A673 (cell line): Measurements from ENCODE around the gene HES1. TPM values are rescaled to one million over a fixed set of nuclear protein-coding genes. Genes with fewer than 3 reads are reported as not detected.

Experiments used
- BruUV-seq: library from RNA; stranded (reverse); fragments of 400-500 nt; replicated peaks from 2 replicates; lab custom pipeline; 2021; lab: Mats Ljungman, UMichigan
- CTCF ChIA-PET: fragments of 300-600 bp; sonication (Branson Sonifier 250); formaldehyde crosslinking; loops from one replicate; lab custom pipeline; 2022; ENCODE audit warnings: antibody characterized with exemption; lab: Charles Lee
- POLR2A ChIA-PET: fragments of 300-600 bp; sonication (Branson Sonifier 250); formaldehyde crosslinking; loops from one replicate; lab custom pipeline; 2022; ENCODE audit warnings: antibody characterized with exemption; ENCODE audit not compliant: low non-redundant PET; lab: Charles Lee
- DNase-seq: peaks from one replicate; pipeline ENCODE4 v3.0.0-alpha.2; 2015; ENCODE audit warnings: low spot score
- H3K27ac ChIP-seq: fragments of 200-600 bp; sonication (generic); 2 replicates; pipeline ENCODE4 v1.5.1; 2016; ENCODE audit warnings: mixed run types, low read depth, mild to moderate bottlenecking, mixed read lengths, antibody characterized with exemption, low read length; ENCODE audit not compliant: poor library complexity, severe bottlenecking
- H3K27me3 ChIP-seq: fragments of 200-600 bp; sonication (generic); replicated peaks from 2 replicates; pipeline ENCODE4 v1.6.1; 2017; ENCODE audit warnings: mixed run types, low read depth, mild to moderate bottlenecking, mixed read lengths, antibody characterized with exemption, low read length; ENCODE audit not compliant: insufficient read depth, poor library complexity
- H3K36me3 ChIP-seq: fragments of 200-600 bp; sonication (generic); 2 replicates; pipeline ENCODE4 v1.6.1; 2016; ENCODE audit warnings: mixed run types, mild to moderate bottlenecking, mixed read lengths, antibody characterized with exemption, low read length; ENCODE audit not compliant: insufficient read depth, poor library complexity, severe bottlenecking
- H3K4me1 ChIP-seq: fragments of 200-600 bp; sonication (generic); 2 replicates; pipeline ENCODE4 v1.6.1; 2017; ENCODE audit warnings: mixed run types, mild to moderate bottlenecking, mixed read lengths, antibody characterized with exemption, low read length; ENCODE audit not compliant: insufficient read depth, poor library complexity, severe bottlenecking
- H3K4me3 ChIP-seq: fragments of 200-600 bp; sonication (generic); 2 replicates; pipeline ENCODE4 v1.5.1; 2016; ENCODE audit warnings: low read depth, mixed run types, mild to moderate bottlenecking, mixed read lengths, low read length; ENCODE audit not compliant: poor library complexity, severe bottlenecking
- H3K9me3 ChIP-seq: fragments of 200-600 bp; sonication (generic); 2 replicates; pipeline ENCODE4 v1.6.1; 2016; ENCODE audit warnings: mixed run types, low read depth, mild to moderate bottlenecking, mixed read lengths, antibody characterized with exemption, low read length; ENCODE audit not compliant: poor library complexity, severe bottlenecking
- EZH2 ChIP-seq: fragments of 200-600 bp; sonication (generic); IDR thresholded peaks from 2 replicates; pipeline ENCODE4 v1.6.1; 2017; ENCODE audit warnings: borderline replicate concordance, low read depth, mild to moderate bottlenecking, mixed read lengths, antibody characterized with exemption, low read length; ENCODE audit not compliant: poor library complexity, severe bottlenecking
- intact Hi-C: fragments of 100-400 bp; cut with micrococcal nuclease; formaldehyde crosslinking; loops from one replicate; pipeline ENCODE4 v1.10.0; 2022; ENCODE audit not compliant: unreplicated experiment
- total RNA-seq: library from RNA; stranded (reverse); gene quantifications from 2 replicates; pipeline ENCODE4 v1.2.3, GENCODE V29; 2021
- TF ChIP-seq, protein P1 (sequence below): fragments of 300-800, 200-600 bp; sonication (generic); conservative IDR thresholded peaks from 2 replicates; pipeline ENCODE4 v1.5.1; 2017; ENCODE audit warnings: low read depth, mild to moderate bottlenecking, antibody characterized with exemption, low read length, moderate library complexity, mixed read lengths

Gene HES1
- total RNA-seq, 1 experiment from 2014 or later, result 136 TPM

DNA sequence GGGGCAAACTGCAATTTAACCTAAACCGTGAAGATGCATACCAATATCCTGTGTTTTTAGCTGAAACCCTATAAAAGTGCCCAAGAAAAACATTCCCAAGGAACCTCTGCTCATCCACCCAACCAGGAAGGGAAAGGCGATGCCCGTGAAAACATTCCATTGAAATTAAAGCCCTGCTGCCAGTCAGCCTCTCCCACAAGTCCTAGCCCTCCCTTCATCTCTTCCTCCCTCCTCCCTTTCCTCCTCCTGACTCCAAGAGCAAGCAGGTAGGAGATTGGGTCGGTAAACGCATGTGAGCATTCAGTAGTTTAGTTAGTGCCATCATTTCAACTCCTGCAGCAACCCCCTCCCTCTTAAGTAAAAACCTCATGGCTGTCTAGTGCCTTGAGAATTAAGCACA, 27.7 kb downstream of the HES1 start:
- no TSS peak for BruUV-seq
- H3K4me1 ChIP-seq, result peaks cover 22% of the 10 kb centered on the region
- no peak overlapping the region for H3K27ac ChIP-seq
- no peaks in the 10 kb centered on the region for H3K36me3 ChIP-seq
- intact Hi-C loops, result no loop called here
- CTCF ChIA-PET, result no interaction called here
- H3K27me3 ChIP-seq, result no peaks in the 10 kb centered on the region
- TF ChIP-seq EZH2, result no peak
- TF ChIP-seq, protein P1, sequence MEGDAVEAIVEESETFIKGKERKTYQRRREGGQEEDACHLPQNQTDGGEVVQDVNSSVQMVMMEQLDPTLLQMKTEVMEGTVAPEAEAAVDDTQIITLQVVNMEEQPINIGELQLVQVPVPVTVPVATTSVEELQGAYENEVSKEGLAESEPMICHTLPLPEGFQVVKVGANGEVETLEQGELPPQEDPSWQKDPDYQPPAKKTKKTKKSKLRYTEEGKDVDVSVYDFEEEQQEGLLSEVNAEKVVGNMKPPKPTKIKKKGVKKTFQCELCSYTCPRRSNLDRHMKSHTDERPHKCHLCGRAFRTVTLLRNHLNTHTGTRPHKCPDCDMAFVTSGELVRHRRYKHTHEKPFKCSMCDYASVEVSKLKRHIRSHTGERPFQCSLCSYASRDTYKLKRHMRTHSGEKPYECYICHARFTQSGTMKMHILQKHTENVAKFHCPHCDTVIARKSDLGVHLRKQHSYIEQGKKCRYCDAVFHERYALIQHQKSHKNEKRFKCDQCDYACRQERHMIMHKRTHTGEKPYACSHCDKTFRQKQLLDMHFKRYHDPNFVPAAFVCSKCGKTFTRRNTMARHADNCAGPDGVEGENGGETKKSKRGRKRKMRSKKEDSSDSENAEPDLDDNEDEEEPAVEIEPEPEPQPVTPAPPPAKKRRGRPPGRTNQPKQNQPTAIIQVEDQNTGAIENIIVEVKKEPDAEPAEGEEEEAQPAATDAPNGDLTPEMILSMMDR, result no peak
- no peaks in the 10 kb centered on the region for H3K9me3 ChIP-seq
- H3K4me3 ChIP-seq, result no peak overlapping the region
- DNase-seq, result no peak
- POLR2A ChIA-PET, result no interaction called here

DNA sequence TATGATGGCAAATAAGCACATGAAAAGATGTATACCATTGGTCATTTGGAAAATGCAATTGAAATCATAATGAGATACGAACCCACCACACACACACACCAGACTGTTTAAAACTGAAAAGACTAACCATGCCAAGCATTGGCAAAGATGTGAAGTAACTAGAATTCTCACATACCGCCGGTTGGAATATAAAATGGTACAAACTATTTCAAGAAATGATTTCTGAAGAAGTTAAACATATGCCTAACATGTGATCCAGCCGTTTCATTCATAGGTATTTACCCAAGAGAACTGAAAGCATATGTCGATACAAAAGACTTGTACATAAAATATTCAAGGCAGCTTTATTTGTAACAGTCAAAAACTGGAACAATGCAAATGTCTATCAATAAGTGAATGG, 28.9 kb downstream of the HES1 start:
- ChIA-PET POLR2A (no interaction called here), CTCF (no interaction called here)
- no peak overlapping the region for H3K4me3 ChIP-seq
- no peaks in the 10 kb centered on the region for H3K9me3 ChIP-seq
- no peaks in the 10 kb centered on the region for H3K27me3 ChIP-seq
- H3K27ac ChIP-seq, result no peak overlapping the region
- no peaks in the 10 kb centered on the region for H3K36me3 ChIP-seq
- peaks cover 22% of the 10 kb centered on the region for H3K4me1 ChIP-seq
- no peak for DNase-seq
- TF ChIP-seq, protein P1, result no peak
- no peak for TF ChIP-seq EZH2
- intact Hi-C loops, result no loop called here
- BruUV-seq, result no TSS peak

DNA sequence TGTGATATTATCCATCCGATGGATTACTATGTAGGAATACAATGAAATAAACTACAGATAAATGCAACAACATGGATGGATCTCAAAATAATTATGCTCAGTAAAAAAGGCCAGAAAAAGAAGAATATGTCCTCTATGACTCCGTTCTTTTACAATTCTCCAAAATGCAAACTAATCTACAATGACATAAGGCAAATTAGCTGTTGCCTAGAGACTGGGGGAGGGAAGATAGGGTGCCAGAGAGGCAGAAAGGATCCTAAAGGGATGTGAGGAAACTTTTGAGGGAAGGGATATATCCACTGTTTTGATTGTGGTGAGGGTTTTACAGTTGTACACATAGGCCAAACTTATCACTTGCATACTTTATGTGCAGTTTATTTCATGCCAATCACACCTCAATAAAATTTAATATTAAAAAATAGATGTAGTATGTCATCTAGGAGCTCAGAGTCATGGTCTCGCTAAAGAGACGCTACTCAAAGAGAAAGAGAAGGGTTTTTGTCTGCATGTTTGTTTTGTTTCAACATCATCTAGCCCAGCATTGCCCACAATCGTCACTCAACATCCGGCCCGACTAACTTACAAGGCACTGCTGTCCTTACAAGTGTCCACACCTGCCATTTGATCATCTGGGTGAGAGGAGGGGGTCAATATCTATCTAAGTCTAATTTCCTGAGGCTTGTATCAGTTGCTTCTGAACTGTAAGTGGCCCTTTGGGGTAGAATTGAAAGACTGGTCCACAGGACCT, 29.5 kb downstream of the HES1 start:
- ChIA-PET POLR2A (no interaction called here), CTCF (no interaction called here)
- H3K9me3 ChIP-seq, result no peaks in the 10 kb centered on the region
- no peak for TF ChIP-seq EZH2
- TF ChIP-seq, protein P1, result no peak
- H3K4me3 ChIP-seq, result no peak overlapping the region
- intact Hi-C loops, result no loop called here
- no peak for DNase-seq
- H3K36me3 ChIP-seq, result no peaks in the 10 kb centered on the region
- H3K27ac ChIP-seq, result no peak overlapping the region
- H3K4me1 ChIP-seq, result peaks cover 22% of the 10 kb centered on the region
- H3K27me3 ChIP-seq, result no peaks in the 10 kb centered on the region
- no TSS peak for BruUV-seq
